NB4 (cell line): ENCODE data around the gene ASXL1.

Experiments used
- DNase-seq: peaks from one replicate; pipeline ENCODE4 v3.0.0; 2010; ENCODE audit warnings: low read depth
- H3K4me3 ChIP-seq: one replicate; pipeline ENCODE4 v1.5.1; 2011; ENCODE audit warnings: mild to moderate bottlenecking, low read depth, low read length, moderate library complexity
- MYC ChIP-seq: IDR thresholded peaks from 2 replicates; pipeline ENCODE4 v1.6.1; 2011; ENCODE audit warnings: low read depth, low read length
- POLR2A ChIP-seq: IDR thresholded peaks from 2 replicates; pipeline ENCODE4 v1.6.1; 2011; ENCODE audit warnings: mild to moderate bottlenecking; ENCODE audit not compliant: insufficient read length; ENCODE audit errors: extremely low read depth
- TF ChIP-seq, protein P1 (sequence below): IDR thresholded peaks from 2 replicates; pipeline ENCODE4 v1.6.1; 2011; ENCODE audit warnings: low read depth, low read length
- TF ChIP-seq, protein P2 (sequence below): IDR thresholded peaks from one replicate; pipeline ENCODE4 v1.5.1; 2012; ENCODE audit warnings: low read depth, low read length

Gene ASXL1

DNA sequence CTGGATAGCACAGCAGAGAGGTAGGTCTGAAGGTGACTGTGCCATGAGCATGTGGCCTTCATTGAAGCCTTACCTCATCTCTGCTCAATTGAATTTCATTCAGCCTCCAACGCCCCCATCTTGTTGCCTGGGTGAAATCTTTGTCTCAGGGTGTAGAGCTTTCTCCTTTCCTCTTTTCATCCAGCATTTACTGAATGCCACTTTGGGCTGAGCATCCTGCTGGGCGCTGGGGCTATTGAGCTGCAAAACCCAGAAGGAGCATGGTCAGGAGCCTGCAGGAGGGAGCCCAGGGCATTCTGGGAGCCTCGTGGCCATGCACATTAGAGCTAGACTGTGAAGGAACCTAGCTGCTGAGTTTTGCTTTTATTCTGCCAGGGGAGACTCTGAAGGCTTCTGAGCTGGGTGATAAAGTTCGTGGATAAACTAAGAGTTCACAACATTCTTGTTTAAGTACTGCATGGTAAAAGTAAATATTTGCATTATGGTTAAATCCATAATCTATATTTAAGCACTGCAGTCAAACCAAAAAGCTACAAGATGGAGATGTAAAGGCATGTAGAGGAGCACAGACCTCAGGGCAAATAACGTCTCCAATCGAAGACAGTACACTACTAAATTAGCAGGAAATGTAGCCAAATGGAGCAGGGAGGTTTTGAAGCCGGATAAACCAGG, 13.2 kb upstream of the ASXL1 start:
- H3K4me3 ChIP-seq, result no peak overlapping the region
- no peak for TF ChIP-seq MYC
- TF ChIP-seq, protein P1, sequence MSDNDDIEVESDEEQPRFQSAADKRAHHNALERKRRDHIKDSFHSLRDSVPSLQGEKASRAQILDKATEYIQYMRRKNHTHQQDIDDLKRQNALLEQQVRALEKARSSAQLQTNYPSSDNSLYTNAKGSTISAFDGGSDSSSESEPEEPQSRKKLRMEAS, result 0 out of 2 replicates have a peak, but pooled peaks have one; percentile 4
- peak; percentile 17 for DNase-seq

DNA sequence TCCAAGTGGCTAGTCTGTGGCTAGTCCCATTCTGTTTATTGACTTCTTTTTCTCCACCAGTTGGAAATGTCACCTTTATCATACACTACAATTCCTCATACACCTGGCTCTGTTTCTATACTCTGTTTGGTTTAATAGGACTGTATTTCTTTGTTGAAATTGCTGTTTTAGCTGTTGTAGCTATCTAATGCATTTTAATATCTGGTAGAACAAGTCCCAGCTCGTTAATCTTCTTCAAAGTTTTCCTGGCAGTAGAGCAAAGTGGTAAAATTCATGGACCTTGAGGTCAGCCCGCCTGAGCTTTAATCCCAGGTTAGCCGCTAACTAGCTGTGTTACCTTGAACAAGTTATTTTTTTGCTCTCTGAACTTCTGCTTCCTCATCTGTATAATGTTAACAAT, 9.9 kb upstream of the ASXL1 start:
- DNase-seq, result no peak
- H3K4me3 ChIP-seq, result no peak overlapping the region
- TF ChIP-seq, protein P1, result no peak
- TF ChIP-seq, protein P2, sequence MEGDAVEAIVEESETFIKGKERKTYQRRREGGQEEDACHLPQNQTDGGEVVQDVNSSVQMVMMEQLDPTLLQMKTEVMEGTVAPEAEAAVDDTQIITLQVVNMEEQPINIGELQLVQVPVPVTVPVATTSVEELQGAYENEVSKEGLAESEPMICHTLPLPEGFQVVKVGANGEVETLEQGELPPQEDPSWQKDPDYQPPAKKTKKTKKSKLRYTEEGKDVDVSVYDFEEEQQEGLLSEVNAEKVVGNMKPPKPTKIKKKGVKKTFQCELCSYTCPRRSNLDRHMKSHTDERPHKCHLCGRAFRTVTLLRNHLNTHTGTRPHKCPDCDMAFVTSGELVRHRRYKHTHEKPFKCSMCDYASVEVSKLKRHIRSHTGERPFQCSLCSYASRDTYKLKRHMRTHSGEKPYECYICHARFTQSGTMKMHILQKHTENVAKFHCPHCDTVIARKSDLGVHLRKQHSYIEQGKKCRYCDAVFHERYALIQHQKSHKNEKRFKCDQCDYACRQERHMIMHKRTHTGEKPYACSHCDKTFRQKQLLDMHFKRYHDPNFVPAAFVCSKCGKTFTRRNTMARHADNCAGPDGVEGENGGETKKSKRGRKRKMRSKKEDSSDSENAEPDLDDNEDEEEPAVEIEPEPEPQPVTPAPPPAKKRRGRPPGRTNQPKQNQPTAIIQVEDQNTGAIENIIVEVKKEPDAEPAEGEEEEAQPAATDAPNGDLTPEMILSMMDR, result no peak
- TF ChIP-seq POLR2A, result no peak
- no peak for TF ChIP-seq MYC

DNA sequence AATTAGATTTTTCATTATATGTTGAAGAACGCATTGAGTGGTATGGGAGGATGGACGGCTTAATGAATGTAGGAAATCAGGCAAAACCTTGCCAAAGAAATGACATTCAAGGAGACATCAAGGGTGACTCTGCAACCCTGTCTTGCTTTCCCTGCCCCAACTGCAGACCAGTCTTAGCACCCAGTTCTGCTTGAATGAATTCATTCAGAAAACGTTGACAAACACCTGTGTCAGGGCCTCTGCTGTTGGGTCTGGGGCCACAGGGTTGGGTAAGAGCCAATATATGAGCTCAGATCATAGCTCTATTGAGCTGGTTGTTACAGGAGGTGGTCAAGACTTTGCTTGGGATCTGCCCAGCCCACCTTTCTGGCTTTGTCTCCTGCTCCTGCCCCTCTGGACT, 7.7 kb upstream of the ASXL1 start:
- H3K4me3 ChIP-seq, result no peak overlapping the region

DNA sequence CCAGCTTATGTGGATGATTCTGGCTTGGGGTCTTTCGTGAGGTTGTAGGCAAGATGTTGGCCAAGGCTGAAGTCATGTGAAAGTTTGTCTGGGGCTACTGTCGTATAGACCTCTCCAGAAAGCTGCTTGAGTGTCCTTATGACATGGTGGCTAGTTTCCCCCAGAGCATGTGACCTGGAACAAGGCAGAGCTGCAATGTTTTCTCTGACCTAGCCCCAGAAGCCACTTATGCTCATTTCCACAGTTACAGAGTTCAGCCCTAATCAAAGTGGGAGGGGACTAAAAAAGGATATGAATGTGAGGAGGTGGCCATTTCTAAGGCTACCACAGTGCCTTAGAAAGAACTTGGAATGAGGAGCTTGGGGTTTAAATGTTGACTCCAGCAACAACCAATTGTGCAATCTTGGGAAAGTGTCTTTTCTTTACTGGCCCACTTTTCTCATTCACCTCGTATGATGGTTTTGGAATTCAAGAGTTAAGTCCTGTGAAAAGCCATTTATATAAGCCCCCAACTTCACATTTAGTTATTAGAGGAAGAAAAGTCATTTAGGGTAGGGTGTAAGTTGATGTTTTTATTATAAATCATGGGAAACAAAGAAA, 5.9 kb upstream of the ASXL1 start:
- H3K4me3 ChIP-seq, result no peak overlapping the region
- TF ChIP-seq POLR2A (no peak), MYC (no peak)
- TF ChIP-seq, protein P1, result no peak
- TF ChIP-seq, protein P2, result no peak
- no peak for DNase-seq

More for the DNA sequence above, 7.7 kb upstream of the ASXL1 start:
- TF ChIP-seq, protein P2, result no peak
- TF ChIP-seq, protein P1, result no peak
- no peak for TF ChIP-seq POLR2A
- no peak for TF ChIP-seq MYC
- no peak for DNase-seq

DNA sequence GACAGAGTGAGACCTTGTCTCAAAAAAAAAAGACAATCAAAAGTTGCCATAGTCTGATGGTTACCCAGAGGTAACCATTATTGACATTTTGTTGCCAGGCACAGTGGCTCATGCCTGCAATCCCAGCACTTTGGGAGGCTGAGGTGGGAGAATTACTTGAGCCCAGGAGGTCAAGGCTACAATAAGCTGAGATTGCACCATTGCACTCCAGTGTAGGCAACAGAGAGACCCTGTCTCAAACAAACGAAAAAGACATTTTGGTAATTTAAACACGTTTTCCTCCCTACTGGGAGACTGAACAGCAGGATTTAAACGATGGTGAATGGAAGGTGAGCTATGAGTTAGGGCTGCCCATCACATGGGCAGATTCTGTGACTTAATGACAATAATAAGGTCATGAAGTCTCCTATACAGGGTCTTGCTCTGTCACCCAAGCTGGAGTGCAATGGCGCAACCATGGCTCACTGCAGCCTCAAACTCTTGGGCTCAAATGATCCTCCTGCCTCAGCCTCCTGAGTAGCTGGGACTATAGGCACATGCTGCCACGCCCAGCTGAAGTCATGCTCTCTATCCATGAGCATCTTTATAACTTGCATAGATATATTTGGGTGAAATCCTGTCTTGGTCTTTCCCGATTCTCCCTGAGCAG, 4.2 kb upstream of the ASXL1 start:
- H3K4me3 ChIP-seq, result no peak overlapping the region
- DNase-seq, result no peak
- TF ChIP-seq, protein P2, result no peak
- no peak for TF ChIP-seq POLR2A
- no peak for TF ChIP-seq MYC
- TF ChIP-seq, protein P1, result no peak
